ENCODE measurements around the gene RASIP1.

The RASIP1 gene

DNA sequence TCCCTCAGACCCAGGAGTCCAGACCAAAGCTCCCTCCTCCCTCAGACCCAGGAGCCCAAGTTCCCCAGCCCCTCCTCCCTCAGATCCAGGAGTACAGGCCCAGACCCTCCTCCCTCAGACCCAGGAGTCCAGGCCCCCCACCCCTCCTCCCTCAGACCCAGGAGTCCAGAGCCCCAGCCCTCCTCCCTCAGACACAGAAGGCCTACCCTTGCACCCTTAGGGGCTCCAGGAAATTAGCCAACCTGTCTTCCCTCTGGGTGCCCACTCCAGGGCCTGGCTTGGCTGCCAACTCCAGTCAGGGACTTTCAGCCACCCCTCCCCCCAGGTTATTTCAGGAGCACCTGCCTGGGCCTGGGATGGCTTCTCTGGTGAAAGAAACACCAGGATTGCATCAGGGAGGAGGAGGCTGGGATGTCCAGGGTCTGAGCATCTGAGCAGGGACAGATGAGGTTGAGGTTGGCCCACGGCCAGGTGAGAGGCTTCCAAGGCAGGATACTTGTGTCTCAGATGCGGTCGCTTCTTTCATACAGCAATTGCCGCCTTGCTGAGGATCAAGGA lies 14.8 kb upstream of the RASIP1 start, which contains the start of gene FGF21:
Gene FGF21 (plus strand): TSS at position 441 of the 558 bp plus-strand sequence. CDS start 713 bp downstream, outside the sequence.
- DNase-seq (ENCODE audit: low read depth) = no peak

DNA sequence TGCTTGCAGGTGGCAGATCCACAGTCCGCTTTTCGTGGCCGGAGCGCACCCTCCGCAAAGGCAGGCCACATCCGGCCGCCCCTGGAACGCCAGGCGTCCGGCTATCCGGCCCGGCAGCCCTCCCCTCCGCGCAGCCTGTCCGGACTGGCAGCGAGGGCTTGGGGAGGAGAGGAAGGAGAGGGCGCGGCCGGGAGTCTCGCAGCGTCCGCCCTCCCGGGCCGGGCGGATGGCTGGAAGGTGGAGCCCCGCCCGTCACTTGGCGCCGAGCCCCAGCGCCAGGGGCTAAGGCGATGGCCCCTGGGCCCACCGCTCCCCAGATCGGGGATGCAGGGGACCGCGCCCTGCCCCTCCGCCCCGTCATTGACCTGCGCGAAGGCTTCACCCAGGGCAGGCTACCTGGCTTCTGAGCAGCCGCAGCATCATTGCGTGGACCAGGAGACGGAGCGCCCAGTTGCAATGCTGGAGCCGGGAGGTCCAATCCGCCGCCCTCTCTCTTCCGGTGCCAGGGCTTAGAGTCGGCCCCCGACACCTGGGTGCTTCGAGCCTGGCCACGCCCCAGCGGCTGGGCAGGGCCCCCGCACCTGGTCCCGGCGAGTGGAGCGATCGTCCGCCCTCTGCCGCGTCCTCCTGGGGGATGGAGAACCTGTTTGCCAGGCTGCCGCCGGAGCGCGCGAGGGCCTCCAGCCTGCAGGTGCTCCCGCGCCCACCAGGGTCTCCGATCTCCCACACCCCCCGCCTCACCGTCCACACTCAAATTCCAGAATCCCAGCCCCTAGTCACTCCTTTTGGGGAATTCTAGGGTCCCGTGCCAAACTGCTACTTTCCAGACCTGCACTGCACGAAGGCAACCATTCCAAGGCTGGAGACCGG lies 12.3 kb upstream of the RASIP1 start, which contains the start of gene FUT1:
Gene FUT1 (minus strand): TSS at position 146 of the 870 bp plus-strand sequence. CDS start 1,360 bp downstream, outside the sequence.
- no peak for DNase-seq (ENCODE audit: low read depth)

DNA sequence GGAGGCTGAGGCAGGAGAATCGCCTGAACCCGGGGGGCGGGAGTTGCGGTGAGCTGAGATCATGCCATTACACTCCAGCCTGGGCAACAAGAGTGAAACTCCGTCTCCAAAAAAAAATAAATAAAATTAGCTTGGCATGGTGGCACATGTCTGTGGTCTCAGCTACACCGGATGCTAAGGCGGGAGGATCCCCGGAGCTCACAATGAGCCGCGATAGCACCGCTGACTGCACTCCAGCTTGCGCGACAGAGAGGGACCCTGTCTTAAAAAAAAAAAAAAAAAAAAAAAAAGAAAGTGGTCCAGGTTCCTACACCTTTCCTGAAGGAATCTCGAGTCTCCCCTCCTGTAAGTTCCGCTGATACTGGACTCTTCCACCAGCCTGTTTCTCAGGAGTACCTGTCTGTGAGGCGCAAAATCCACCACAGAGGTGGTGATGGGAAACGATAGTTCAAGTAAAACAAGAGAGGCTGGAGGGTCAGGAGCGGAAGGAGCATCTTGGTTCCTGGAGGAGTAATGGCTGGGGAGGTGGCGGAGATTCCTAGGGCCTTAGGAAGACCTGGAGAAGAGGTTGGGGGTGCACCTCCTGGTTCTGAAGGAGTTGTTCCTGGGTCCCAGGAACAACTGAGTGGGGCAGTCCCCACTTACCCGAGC lies 11.6 kb upstream of the RASIP1 start:
- DNase-seq (ENCODE audit: low read depth) = no peak

DNA sequence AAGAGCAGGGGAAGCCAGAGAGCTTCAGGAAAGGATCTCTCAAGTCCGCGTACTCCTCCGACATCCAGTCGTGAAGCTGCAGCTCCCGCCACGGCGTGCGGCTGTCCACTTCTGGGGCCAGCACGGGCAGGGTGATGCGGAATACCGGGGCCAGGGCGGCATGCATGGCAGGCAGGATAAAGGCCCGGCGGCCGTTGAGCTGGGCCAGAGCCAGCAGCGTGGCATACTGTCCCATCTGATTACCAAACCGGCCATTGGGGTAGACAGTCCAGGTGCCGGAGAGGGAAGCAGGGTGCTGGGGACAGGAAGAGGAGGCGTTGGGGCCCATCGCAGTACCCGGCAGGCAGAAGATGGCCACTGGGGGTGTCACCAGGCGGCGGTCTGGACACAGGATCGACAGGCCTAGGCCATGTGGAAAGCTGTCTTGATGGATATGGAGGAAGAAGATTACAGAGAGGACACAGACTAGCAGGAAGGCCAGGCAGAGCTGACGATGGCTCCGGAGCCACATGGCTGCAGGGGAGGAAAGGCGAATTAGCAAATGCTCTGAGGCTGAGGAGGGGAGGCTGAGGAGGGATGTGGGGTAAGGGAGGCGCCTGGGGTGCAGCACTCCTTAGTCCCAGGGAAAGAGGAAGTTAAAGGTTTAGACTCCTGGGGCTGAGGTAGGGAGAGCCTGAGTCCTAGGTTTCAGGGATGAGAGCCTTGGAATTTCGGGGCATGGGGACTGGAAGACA lies 10.5 kb upstream of the RASIP1 start:
- no peak for DNase-seq (ENCODE audit: low read depth)

DNA sequence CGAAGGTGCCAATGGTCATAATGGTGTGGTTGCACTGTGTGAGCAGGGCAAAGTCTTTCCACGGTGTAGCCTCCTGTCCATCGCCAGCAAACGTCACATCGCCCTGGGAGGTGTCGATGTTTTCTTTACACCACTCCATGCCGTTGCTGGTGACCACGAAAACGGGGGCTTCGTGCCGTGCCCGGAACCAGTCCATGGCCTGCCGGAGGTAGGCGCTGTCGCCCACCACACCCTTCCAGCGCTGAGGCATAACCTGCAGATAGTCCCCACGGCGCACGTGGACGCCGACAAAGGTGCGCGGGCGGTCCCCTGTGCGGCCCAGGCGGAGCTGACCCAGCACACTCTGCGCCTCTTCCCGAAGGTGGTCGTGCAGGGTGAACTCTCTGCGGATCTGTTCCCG lies 9.9 kb upstream of the RASIP1 start:
- no peak for DNase-seq (ENCODE audit: low read depth)

DNA sequence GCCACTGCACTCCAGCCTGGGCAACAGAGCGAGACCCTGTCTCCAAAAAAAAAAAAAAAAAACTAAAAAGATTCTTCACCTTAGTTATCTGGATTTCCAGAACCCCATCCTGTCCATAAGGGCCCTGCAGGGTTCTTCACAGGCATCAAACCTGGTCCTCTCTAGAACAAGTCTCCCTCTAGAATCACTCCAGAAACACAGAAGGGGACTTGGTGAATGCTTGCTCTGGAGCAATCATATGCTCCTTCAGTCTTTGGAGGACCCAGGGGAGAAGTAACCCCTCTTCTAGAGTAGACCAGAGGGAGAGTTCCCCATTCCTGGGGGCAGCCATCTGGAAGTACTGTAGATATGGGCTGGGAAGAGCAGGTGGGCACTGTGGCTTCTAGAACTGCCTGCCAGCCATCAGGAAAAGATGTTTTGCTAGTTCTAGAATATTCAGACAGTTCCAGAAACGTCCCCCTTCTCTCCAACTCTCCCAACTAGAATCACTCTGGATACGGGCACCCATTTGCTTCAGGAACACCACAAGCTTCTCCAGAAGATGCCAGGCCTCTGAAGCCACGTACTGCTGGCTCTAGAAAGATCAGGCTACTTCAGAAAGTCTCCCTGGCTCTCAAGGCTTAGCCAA lies 9.3 kb upstream of the RASIP1 start:
- DNase-seq (ENCODE audit: low read depth) = no peak

DNA sequence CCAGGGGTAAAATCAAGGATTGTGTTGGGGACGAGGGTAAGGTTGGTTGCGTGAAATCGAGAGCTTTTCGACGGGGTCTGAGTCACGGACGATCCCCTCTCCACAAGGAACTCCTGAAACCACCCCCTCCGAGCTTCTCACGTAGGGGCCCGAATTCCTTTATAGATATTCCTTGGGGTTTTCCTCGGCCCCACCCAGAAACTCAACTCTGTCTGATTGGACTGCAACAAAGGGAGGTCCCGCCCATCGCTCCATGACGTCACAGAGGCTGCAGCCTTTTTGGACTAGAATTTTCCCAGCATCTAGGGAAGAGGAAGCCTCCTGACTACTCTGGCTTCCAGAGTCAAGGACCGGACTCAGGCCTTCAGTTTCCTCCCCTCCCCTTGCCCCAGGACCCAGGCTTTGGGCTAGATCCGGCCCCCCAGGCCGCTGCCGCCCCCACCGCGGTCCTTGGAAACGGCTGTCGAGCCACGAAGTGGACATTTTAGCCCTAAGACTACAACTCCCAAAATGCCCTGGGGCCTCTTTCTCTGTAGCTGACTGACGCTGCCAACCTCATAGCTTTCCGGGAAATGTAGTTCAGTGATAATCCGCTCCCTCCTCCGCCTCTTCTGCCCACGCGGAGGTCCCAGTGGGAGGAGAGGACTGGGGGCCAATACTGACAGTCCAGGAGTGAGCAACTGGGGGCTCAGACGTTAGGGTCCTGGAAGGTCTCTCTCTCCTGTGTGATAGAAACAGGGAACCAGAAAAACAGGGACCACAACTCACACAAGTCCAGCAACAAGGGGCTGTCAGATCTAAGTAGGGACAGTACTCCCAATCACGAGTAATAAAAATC lies 6.5 kb upstream of the RASIP1 start, which contains the start of gene IZUMO1:
Gene IZUMO1 (minus strand): TSS at position 172 of the 838 bp plus-strand sequence. CDS start 1,050 bp downstream, outside the sequence.
- DNase-seq (ENCODE audit: low read depth) = no peak

DNA sequence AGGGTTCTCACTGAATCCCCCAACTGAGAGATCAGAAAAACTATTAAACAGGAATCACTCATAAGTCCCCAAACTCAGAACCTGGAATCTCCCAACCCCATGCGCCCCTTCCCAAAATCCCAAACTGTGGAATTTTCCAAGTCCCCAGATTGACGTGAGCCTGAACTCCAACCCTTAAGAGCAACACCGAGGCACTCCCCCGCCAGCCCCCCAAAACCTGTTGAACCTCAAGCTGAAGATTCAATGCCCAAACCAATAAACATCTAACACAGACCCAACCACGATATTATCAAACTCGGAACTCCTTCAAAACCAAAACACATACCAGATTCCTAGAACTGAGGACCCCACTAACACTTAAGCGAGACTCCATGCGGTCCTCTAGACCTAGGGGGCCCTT lies 5.7 kb upstream of the RASIP1 start:
- DNase-seq (ENCODE audit: low read depth) = no peak

DNA sequence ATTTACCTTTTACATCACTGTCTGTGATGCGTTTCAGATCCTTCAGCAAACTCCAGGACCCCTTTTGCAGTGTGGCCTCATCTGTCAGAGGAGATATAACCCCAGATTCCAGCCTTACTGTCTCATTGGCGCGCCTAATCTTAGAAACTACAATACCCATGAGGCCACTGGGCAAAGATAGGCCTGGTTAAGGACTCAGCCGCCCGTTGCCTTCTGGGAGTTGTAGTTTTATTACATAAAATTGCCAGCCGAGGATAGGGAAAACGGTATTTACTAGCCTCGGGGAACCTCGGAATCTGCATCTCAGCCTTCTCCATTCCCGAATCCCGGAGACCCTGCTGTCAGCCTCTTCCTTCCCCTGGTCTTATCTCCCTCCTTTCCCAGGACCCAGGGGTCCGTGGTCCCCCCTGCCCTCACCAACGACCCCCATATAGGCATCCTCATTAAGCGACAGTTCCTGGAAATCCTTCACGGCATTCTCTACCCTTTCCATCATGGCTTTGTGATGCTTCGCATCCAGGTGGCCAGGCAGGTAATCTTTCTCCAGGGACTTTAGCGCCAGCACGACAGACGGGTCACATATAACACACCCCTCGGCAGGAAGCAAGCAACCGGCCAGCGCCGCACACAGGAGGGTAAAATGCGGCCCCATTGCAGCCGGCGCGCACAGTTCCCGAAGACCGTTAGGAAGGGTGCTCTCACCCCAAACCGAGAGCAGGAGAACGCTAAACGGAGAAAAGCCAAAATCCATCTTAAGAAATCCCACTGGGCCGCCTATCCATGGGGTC lies 5.0 kb upstream of the RASIP1 start:
- no peak for DNase-seq (ENCODE audit: low read depth)

DNA sequence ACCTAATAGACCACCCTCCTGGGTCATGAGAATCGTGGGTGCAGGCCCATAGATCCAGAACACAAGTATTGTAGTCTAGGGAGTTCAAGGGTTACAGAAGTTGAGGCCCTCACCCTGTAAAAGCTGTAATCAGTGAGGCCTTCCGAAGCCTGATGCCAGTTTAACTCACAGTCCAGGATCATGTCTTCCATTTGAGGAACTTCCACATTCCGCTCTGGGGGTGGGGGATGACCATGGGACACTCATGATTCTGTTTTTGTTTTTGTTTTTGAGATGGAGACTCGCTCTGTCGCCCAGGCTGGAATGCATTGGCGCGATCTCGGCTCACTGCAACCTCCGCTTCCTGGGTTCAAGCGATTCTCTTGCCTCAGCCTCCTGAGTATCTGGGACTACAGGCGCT lies 1.7 kb upstream of the RASIP1 start:
- DNase-seq (ENCODE audit: low read depth) = no peak

DNA sequence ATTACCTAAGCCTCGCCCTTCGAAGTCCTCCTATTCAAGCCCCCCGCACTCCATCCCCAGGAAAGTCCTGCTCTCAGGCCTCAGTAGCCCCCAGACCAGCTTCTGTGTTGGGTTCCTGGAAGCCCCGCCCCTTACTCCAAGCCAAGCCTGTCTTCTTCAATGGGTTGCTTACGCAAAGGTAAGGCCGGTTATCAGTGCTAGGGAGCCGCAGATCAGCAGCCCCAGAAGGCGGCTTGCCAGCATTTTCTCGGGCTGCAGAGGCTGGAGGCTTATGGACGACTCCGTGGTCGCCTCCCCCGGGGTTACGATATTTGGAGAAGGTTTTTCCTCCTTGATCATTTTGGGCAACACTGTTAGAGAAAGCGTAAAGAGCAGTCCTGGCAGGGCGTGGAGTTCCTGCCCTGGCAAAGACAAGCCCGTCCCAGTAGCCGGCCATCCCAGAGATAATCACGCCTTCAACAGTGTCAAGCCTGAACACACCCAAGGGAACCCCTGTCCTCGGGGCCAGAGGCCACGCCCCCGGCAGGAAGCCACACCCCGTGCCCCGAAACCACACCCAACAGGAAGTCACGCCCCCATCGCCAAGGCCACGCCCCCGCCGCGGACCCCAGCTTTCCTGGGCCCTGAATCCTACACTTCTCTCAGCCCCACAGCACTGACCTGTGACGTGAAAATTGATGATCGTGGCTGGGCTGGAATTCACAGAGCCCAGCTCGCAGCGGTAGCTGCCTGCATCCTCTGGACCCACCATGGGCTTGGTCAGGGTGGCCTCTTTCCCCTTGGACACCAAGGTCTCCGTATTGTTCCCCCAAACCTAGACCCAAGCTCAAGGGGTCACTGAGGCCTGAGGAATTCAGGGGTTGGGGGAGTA lies 954 bp upstream of the RASIP1 start:
- no peak for DNase-seq (ENCODE audit: low read depth)

DNA sequence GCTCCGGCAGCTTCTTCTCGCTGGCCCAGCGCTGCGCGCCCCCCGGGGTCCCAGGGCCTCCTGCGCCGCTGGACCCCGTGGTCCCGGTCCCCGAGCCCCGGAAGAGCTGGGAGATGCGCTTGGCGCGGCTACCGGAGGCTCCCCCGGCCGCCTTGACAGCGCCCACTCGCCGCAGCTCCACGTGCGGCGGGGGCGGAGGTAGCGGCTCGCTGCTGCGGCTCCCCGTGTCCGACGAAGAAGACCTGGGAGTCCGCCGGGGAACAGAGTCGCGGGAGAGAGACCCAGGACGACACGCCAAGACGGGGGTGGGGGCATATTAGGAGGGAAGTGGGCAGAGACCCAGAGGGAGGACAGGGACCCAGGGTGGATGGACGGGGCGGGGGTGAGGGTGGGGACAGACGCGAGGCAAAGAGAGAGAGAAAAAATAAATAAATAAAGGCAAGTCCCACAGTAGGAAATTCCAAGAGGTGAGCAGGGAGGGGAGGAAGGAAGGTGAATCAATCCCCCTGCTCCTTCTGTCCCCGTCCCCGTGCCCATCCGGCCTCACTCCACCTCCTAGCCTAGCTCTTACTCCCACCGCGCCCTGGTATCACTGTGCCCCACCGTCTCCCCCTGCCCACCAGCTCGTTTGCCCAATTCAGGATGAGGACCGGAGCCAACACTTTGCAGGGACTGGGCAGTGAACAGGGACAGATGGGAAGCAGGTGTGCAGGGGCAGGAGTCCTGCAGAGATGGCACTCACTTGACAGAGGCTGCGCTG lies 826 bp downstream of the RASIP1 start:
- no peak for DNase-seq (ENCODE audit: low read depth)

DNA sequence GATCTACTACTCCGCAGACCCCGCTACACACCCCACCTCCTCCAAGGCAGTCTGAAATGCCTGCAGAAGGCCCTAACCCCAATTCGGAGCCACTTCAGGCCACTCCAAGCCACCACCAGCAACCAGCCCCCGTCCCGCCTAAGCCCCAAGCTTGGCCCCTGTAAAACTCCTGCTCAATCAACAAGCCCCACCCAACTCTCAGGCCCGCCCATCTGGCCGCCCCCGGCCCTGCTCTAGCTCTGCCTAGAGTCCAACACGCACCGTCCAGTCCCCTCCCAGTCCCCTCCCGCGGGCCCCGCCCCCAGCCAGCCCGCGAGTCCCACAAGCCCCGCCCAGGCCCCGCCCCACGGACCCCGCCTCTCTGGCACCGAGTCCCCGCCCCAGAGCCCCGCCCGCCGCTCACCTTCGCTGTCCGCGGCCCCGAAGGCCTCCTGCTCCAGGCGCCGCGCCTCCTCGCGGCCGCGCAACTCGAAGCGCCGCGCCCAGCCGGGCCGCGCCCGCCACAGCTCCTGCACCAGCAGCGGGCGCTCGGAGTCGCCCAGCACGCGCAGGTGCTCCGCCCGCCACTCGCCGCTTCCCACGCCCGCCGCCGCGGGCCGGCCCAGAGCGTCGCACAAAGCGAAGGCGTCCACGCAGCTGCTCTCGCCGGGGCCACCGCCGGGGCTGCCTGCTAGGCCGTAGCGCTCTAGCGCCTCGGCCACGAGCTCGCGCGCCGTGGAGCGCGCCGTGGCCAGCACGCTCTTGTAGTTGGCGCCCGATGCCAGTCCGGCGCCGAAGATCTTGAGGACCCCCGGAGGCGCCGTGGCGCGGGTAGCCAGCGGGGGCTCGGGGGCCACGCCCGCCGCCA lies 1.6 kb downstream of the RASIP1 start:
- DNase-seq (ENCODE audit: low read depth) = peak; percentile 84

DNA sequence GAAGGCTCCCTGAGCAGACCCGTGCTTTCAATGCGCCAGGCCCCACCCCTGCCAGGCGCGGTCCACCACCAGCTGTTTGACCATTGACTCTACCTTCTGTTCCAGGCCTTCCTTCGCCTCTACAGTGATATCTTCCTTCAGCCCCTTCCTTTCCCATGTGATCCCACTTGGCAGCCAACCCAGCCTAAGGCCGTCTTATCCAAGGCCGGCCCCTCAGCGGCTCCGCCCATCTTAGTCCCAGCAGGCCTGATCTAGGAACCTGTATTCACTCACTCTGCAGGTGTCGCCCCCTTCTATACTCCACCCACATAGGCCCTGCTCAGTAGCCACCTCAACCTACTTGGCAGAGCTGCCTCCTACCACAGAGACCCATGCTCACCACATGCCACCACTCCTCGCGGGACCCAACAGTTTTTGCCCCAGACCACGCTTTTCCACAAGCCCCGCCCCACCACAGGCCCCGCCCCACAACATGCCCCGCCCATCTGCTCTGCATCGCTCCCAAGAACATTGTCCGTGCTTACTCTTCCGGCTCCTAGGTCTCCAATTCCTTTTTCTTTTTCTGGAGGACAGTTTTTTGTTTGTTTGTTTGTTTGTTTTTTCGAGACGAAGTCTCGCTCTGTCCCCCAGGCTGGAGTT lies 2.9 kb downstream of the RASIP1 start:
- no peak for DNase-seq (ENCODE audit: low read depth)

DNA sequence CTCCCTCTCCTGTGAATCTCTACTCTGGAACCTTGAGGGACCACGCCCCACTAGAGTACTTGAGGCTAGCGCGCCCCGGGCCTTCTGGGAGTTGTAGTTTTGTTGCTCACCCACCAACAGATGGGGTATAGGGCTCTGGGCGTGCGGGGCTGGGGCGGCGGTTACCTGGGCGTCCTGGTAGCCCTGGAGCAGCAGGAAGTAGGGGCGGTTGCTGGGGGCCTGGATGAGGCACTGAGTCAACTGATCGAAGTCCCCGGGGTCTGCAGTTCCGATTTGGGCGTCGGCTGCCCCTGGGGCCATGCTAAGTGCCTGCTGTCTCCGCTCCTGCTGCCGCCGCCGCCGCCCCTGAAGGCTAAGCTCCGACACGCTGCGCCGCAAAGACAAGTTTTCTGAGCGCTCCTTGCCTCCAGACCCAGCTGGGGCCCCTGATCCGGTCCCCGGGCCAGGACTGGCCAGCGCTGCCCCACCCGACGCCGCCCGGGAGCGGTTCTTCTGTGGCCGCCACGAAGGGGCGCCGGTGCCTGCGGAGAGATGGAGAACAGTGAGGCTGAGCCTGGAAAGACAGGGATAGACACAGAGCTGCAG lies 5.3 kb downstream of the RASIP1 start:
- DNase-seq (ENCODE audit: low read depth) = no peak

DNA sequence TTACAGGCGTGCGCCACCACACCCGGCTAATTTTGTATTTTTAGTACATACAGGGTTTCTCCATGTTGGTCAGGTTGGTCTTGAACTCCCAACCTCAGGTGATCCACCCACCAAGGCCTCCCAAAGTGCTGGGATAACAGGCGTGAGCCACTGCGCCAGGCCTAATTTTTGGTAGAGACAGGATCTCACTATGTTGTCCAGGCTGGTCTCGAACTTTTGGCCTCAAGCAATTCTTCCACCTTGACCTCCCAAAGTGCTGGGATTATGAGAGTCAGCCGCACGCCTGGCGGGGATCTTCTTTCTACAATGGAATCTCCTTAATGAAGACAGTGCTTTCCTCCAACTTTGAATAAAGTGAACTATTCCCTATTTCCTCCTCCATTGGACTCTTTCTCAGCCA lies 5.8 kb downstream of the RASIP1 start:
- DNase-seq (ENCODE audit: low read depth) = no peak
